Mucosa of descending colon (tissue), 3 donors: ENCODE measurements around the gene APOH. TPM values are rescaled to one million over a fixed set of nuclear protein-coding genes. Genes with fewer than 3 reads are reported as not detected.

Source experiments
- ATAC-seq: fragments of 200-7000 bp; cut with Tn5 transposase; one replicate; pipeline ENCODE4 v1.9.1; 2020; ENCODE audit warnings: mild to moderate bottlenecking, moderate library complexity
- DNase-seq, 3 donors: peaks; one replicate each; pipeline ENCODE4 v3.0.0-alpha.2; 2020
- H3K36me3 ChIP-seq: fragments of 200-600 bp; one replicate; pipeline ENCODE4 v1.8.0; 2021; ENCODE audit warnings: low read depth, mild to moderate bottlenecking
- H3K4me1 ChIP-seq: fragments of 200-600 bp; one replicate; pipeline ENCODE4 v1.8.0; 2021; ENCODE audit warnings: low read depth, mild to moderate bottlenecking
- H3K4me3 ChIP-seq: fragments of 200-600 bp; one replicate; pipeline ENCODE4 v1.8.0; 2021; ENCODE audit warnings: mild to moderate bottlenecking
- H3K9me3 ChIP-seq: fragments of 200-600 bp; one replicate; pipeline ENCODE4 v1.8.0; 2021; ENCODE audit warnings: mild to moderate bottlenecking
- CTCF ChIP-seq: fragments of 200-600 bp; IDR thresholded peaks from one replicate; pipeline ENCODE4 v1.8.0; 2022; ENCODE audit warnings: antibody characterized with exemption, mild to moderate bottlenecking
- intact Hi-C, 2 donors: fragments of 100-400 bp; cut with DNase I in 1 of 2; cut with micrococcal nuclease in 1 of 2; formaldehyde crosslinking; loops; one replicate each; pipeline versions ENCODE4 v1.11.0 to v1.11.1; 2022; cut with DNase I, micrococcal nuclease
- long read RNA-seq, 2 donors: library from polyadenylated mRNA; unstranded; transcript quantifications; one replicate each; pipeline ENCODE4 v2.0.0, GENCODE V29; 2019 to 2021
- total RNA-seq, 3 donors: library from RNA; stranded (reverse); fragmentation: NEBNext Ultra II Directional in 2 of 3; extraction: Animal tissue kit (Norgen Biotek cat#: 25700) in 2 of 3; gene quantifications; one replicate each; pipeline versions ENCODE4 v1.2.1 to v1.2.4, GENCODE V29; 2021 to 2023
- donor health status: DM: no; HTN: no; CAD: no; lungs with moderate emphysema.
- donor health status: DM: no; HTN: no; CAD: no.
- donor health status: DM: no; HTN: yes; CAD: no.

Gene APOH
- under 1 TPM in 2 of 3 donors, not detected in 1; 0.69 to 0.92 TPM for total RNA-seq
- long read RNA-seq, donor 1, result 0 reads
- long read RNA-seq, donor 2, result 0 reads

GRCh38 chr17:66228887-66229782 lies at the start of gene APOH:
Gene APOH, minus strand, starts transcription at chr17:66229415. Its CDS starts 36 bp downstream, at chr17:66229379.
- peaks cover 8% of the 10 kb centered on the region for H3K4me1 ChIP-seq
- H3K36me3 ChIP-seq, result no peaks in the 10 kb centered on the region
- H3K4me3 ChIP-seq, result no peak within 1 kb of the TSS
- intact Hi-C loops, result no loop called here
- no peaks in the 10 kb centered on the region for H3K9me3 ChIP-seq
- DNase-seq (peak in 1 of 3 donors; percentile 2), ATAC-seq (peak; percentile 88)
- TF ChIP-seq CTCF, result no peak

GRCh38 chr17:66277191-66277590 lies 48.0 kb upstream of the APOH start:
- no peak for TF ChIP-seq CTCF
- DNase-seq (no peak), ATAC-seq (no peak)
- Histone ChIP-seq H3K4me1 (no peaks in the 10 kb centered on the region), H3K4me3 (no peak overlapping the region), H3K36me3 (no peaks in the 10 kb centered on the region), H3K9me3 (no peaks in the 10 kb centered on the region)
- intact Hi-C loops, result no loop called here

GRCh38 chr17:66276328-66276937 lies 47.2 kb upstream of the APOH start:
- no peak for TF ChIP-seq CTCF
- no peak for DNase-seq
- H3K36me3 ChIP-seq, result no peaks in the 10 kb centered on the region
- H3K4me1 ChIP-seq, result no peaks in the 10 kb centered on the region
- ATAC-seq, result no peak
- no peak overlapping the region for H3K4me3 ChIP-seq
- intact Hi-C loops, result no loop called here
- H3K9me3 ChIP-seq, result no peaks in the 10 kb centered on the region

- ATAC-seq, result peak; percentile 95
- intact Hi-C loops, result no loop called here
Measured at GRCh38 chr17:66275651-66276050, 46.4 kb upstream of the APOH start.

GRCh38 chr17:66273586-66273848 lies 44.3 kb upstream of the APOH start:
- TF ChIP-seq CTCF, result no peak
- no peaks in the 10 kb centered on the region for H3K9me3 ChIP-seq
- no peaks in the 10 kb centered on the region for H3K4me1 ChIP-seq
- no peak overlapping the region for H3K4me3 ChIP-seq
- DNase-seq (no peak), ATAC-seq (no peak)
- intact Hi-C loops, result no loop called here
- no peaks in the 10 kb centered on the region for H3K36me3 ChIP-seq

More at GRCh38 chr17:66275651-66276050, 46.4 kb upstream of the APOH start:
- DNase-seq, result no peak
- TF ChIP-seq CTCF, result no peak
- Histone ChIP-seq H3K9me3 (no peaks in the 10 kb centered on the region), H3K4me1 (no peaks in the 10 kb centered on the region), H3K4me3 (no peak overlapping the region), H3K36me3 (no peaks in the 10 kb centered on the region)
